NK-92 (cell line): ENCODE results near the gene RNU6-8.

Experiments
- DNase-seq: peaks from one replicate; lab custom pipeline; 2025; ENCODE audit not compliant: unreplicated experiment; lab: John Stamatoyannopoulos, UW

Gene RNU6-8

GRCh38 chr14:32205554-32205953 lies 2.5 kb upstream of the RNU6-8 start:
- DNase-seq, result no peak

GRCh38 chr14:32203928-32204357 lies 874 bp upstream of the RNU6-8 start:
- no peak for DNase-seq

- DNase-seq, result no peak
These were observed 525 bp downstream of the RNU6-8 start for GRCh38 chr14:32202491-32202997.

- no peak for DNase-seq
These were observed 1.1 kb downstream of the RNU6-8 start, which contains the start of gene RNU6-7 for GRCh38 chr14:32201816-32202490. Gene RNU6-7 (plus strand): TSS chr14:32202045.

- DNase-seq, result no peak
These were observed 1.8 kb downstream of the RNU6-8 start for GRCh38 chr14:32201193-32201815.

- DNase-seq, result no peak
These were observed 2.5 kb downstream of the RNU6-8 start for GRCh38 chr14:32200368-32201192.

- no peak for DNase-seq
These were observed 5.2 kb downstream of the RNU6-8 start for GRCh38 chr14:32197919-32198318.

GRCh38 chr14:32195636-32196035 lies 7.4 kb downstream of the RNU6-8 start:
- no peak for DNase-seq

- DNase-seq, result no peak
These were observed 9.5 kb downstream of the RNU6-8 start for GRCh38 chr14:32193532-32193931.

- DNase-seq, result no peak
These were observed 10.2 kb downstream of the RNU6-8 start for GRCh38 chr14:32192712-32193373.

- no peak for DNase-seq
These were observed 12.4 kb downstream of the RNU6-8 start for GRCh38 chr14:32190673-32191072.

- no peak for DNase-seq
These were observed 13.3 kb downstream of the RNU6-8 start for GRCh38 chr14:32189811-32190210.

GRCh38 chr14:32186248-32186647 lies 16.8 kb downstream of the RNU6-8 start:
- no peak for DNase-seq

GRCh38 chr14:32185097-32185496 lies 18.0 kb downstream of the RNU6-8 start:
- no peak for DNase-seq

GRCh38 chr14:32183151-32184058 lies 19.7 kb downstream of the RNU6-8 start:
- no peak for DNase-seq

- DNase-seq, result no peak
These were observed 31.6 kb downstream of the RNU6-8 start for GRCh38 chr14:32171469-32171868.

- DNase-seq, result no peak
These were observed 33.9 kb downstream of the RNU6-8 start for GRCh38 chr14:32169191-32169590.

GRCh38 chr14:32167907-32168306 lies 35.2 kb downstream of the RNU6-8 start:
- DNase-seq, result no peak

GRCh38 chr14:32166924-32167323 lies 36.1 kb downstream of the RNU6-8 start:
- no peak for DNase-seq

- no peak for DNase-seq
These were observed 37.0 kb downstream of the RNU6-8 start for GRCh38 chr14:32166029-32166428.
